AG04449 (cell line): ENCODE results near the gene HNRNPH3.

Source experiments
- CTCF ChIA-PET: fragments of 350-600 bp; formaldehyde crosslinking; extraction: SDS; loops from one replicate; lab custom pipeline; 2021; ENCODE audit warnings: antibody characterized with exemption; lab: Yijun Ruan, JAX
- POLR2A ChIA-PET: fragments of 400-600, 350-600 bp; formaldehyde crosslinking; extraction: SDS; loops from one replicate; lab custom pipeline; 2020; ENCODE audit warnings: antibody characterized with exemption, inconsistent platforms; lab: Yijun Ruan, JAX
- DNase-seq: peaks from one replicate; pipeline ENCODE4 v3.0.0-alpha.2; 2010; ENCODE audit warnings: low read depth, low spot score
- H3K4me3 ChIP-seq: 2 replicates; pipeline ENCODE4 v1.5.1; 2011; ENCODE audit warnings: low read depth, mild to moderate bottlenecking, control low read depth, low read length
- CTCF ChIP-seq: IDR thresholded peaks from one replicate; pipeline ENCODE4 v1.5.1; 2011; ENCODE audit warnings: mild to moderate bottlenecking, moderate library complexity, low read length, control low read depth, inconsistent platforms; ENCODE audit not compliant: insufficient read depth; ENCODE audit errors: missing control alignments

The HNRNPH3 gene

GRCh38 chr10:68301301-68301700 is 30.6 kb upstream of the HNRNPH3 start:
- DNase-seq, result no peak
- CTCF ChIA-PET, result interaction anchor here (0.6 to 5.2 kb wide), 41 partner anchors 8 to 512 kb away, joined by 3 to 199 read pairs (median 4); partner anchors contain the start of genes ATOH7 and SIRT1
- H3K4me3 ChIP-seq, result no peak overlapping the region
- POLR2A ChIA-PET, result no interaction called here
- TF ChIP-seq CTCF, result no peak

GRCh38 chr10:68301790-68302502 is 29.9 kb upstream of the HNRNPH3 start:
- ChIA-PET POLR2A (no interaction called here), CTCF (interaction anchor here (0.6 to 5.2 kb wide), 44 partner anchors 8 to 513 kb away, joined by 3 to 199 read pairs (median 4); partner anchors contain the start of genes ATOH7 and SIRT1)
- no peak overlapping the region for H3K4me3 ChIP-seq
- peak; percentile 28 for DNase-seq
- TF ChIP-seq CTCF, result peak; percentile 28

- TF ChIP-seq CTCF, result no peak
- POLR2A ChIA-PET, result no interaction called here
- CTCF ChIA-PET, result interaction anchor here (0.6 to 5.2 kb wide), 26 partner anchors 8 to 514 kb away, joined by 3 to 199 read pairs (median 6); partner anchors contain the start of gene SIRT1
- H3K4me3 ChIP-seq, result no peak overlapping the region
- DNase-seq, result no peak
These were observed 29.4 kb upstream of the HNRNPH3 start for GRCh38 chr10:68302503-68302823.

- no peak overlapping the region for H3K4me3 ChIP-seq
- ChIA-PET POLR2A (no interaction called here), CTCF (interaction anchor here (0.6 to 5.2 kb wide), 23 partner anchors 8 to 514 kb away, joined by 3 to 199 read pairs (median 6); partner anchors contain the start of gene SIRT1)
- DNase-seq, result no peak
- TF ChIP-seq CTCF, result no peak
These were observed 29.0 kb upstream of the HNRNPH3 start for GRCh38 chr10:68302871-68303270.

GRCh38 chr10:68303849-68304412 is 27.9 kb upstream of the HNRNPH3 start:
- ChIA-PET CTCF (interaction anchor here (0.6 to 5.2 kb wide), 13 partner anchors 10 to 451 kb away, joined by 3 to 199 read pairs (median 11); no protein-coding TSS in a partner anchor), POLR2A (no interaction called here)
- no peak for TF ChIP-seq CTCF
- no peak overlapping the region for H3K4me3 ChIP-seq
- no peak for DNase-seq

- H3K4me3 ChIP-seq, result no peak overlapping the region
- TF ChIP-seq CTCF, result no peak
- POLR2A ChIA-PET, result no interaction called here
- no peak for DNase-seq
- CTCF ChIA-PET, result interaction anchor here (0.9 to 2.2 kb wide), 4 partner anchors 12 to 94 kb away, joined by 3 to 18 read pairs (median 4); no protein-coding TSS in a partner anchor
These were observed 26.0 kb upstream of the HNRNPH3 start for GRCh38 chr10:68305854-68306253.
